ENCODE results near the gene ZFP62. TPM values are rescaled to one million over a fixed set of nuclear protein-coding genes. Genes with fewer than 3 reads are reported as not detected.

Gene ZFP62
- total RNA-seq, 1 experiment from 2014 or later: 30.7 TPM

DNA sequence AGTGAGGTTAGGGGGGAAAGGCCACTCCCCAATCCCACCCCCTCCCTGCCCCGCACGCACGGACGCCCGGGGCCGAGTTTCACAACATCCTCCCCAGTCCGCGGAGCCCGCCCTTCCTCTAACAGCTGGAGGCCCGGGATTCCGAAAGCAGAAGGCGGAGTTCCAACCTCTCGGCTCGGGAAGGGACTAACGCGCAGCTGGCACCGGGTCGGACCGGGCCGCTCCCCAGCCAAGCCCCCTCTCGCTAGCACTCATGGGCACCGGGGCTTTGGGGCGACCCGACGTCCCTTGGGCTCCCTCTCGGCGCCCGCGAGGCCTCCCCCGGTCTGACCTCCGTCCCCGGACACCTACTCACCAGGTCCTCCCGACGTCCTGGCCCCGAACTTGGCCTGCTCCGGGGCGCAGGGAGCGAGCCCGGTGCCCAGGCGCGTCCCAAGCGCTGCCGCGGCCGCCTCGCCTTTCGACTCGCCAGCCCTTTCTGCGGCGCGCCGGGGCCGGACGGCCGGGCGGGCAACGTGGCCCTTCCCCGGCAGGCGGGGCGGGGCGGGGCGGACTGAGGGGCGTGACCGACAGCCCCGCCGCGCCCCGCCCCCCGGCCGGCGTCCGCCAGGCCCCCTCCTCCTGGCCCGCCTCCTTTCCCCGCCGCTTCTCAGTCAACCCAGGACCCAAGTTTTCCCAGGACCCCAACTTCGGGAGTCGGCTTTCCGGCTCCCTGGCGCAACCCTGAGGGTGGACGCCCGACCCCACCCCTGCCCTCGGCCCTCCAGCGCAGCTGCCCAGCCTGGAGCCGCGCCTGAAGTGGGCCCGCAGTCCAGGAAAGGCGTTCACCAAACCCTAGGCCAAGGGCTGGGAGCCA lies 58.5 kb downstream of the ZFP62 start, which contains the start of gene MGAT1:
TSS of gene MGAT1 (minus strand) at position 482 of the 856 bp plus-strand sequence. CDS start 9,835 bp downstream, outside the sequence.
- intact Hi-C loops (cut with micrococcal nuclease): no loop called here
- ATAC-seq (peak; percentile 88), DNase-seq (ENCODE audit: low read depth, low spot score) (no peak)
- POLR2A ChIA-PET: interaction anchor here (1.1 kb wide), 1 partner anchor 16 kb away, joined by 4 read pairs; no protein-coding TSS in a partner anchor
- no peak within 1 kb of the TSS for H2AFZ ChIP-seq (ENCODE audit: low read depth, low read length, poor library complexity, severe bottlenecking)
- peaks cover 10% of the 10 kb centered on the region; the same call in 1 of the 2 replicates for H4K20me1 ChIP-seq (ENCODE audit: insufficient read depth)
- H3K27me3 ChIP-seq (ENCODE audit: insufficient read depth, low read length): no peaks in the 10 kb centered on the region
- RAD21 ChIA-PET (ENCODE audit: low non-redundant PET in 1 of 2, low total read pairs in 2 of 2, uncharacterized antibody in 2 of 2, unreplicated experiment in 2 of 2): no interaction called here
- H3K9ac ChIP-seq (ENCODE audit: low read length): peak within 1 kb of the TSS; percentile 89
- BruUV-seq (replicated peaks): no TSS peak
- H3K4me1 ChIP-seq (ENCODE audit: control insufficient read depth in 1 of 2, insufficient read depth in 2 of 2, low read length in 2 of 2): peaks cover 5 to 40% of the 10 kb centered on the region in 2 experiments; a peak in 3 of 4 replicates
- peak within 1 kb of the TSS; percentile 88 to 89 for H3K4me3 ChIP-seq (replicated peaks in 1 of 2; ENCODE audit: low read depth in 1 of 2, low read length in 2 of 2)
- TF ChIP-seq YY1 (IDR thresholded peaks at IDR 0.05; ENCODE audit: extremely low read depth, insufficient replicate concordance, low read depth, low read length): peak; percentile 8
- TF ChIP-seq ELF1 (IDR thresholded peaks at IDR 0.05; ENCODE audit: borderline replicate concordance, low read depth): no peak
- TF ChIP-seq POLR2A (IDR thresholded peaks at IDR 0.05; ENCODE audit: borderline replicate concordance, extremely low read depth, insufficient read depth, insufficient read length): peak; percentile 88
- peak; percentile 65 for TF ChIP-seq ZFX (IDR thresholded peaks at IDR 0.05)
- TF ChIP-seq SRF (IDR thresholded peaks at IDR 0.05; ENCODE audit: low read depth): no peak
- TF ChIP-seq EZH2 (IDR thresholded peaks at IDR 0.05): no peak
- peak; percentile 93 for TF ChIP-seq POLR2AphosphoS5 (IDR thresholded peaks at IDR 0.05; ENCODE audit: low read depth, low read length)
- H3K36me3 ChIP-seq (ENCODE audit: control insufficient read depth in 1 of 2, insufficient read depth in 2 of 2, low read length in 2 of 2): peaks cover 0 to 15% of the 10 kb centered on the region in 2 experiments; a peak in 2 of 4 replicates
- H3K79me2 ChIP-seq (ENCODE audit: insufficient read depth, low read length): peaks cover 55% of the 10 kb centered on the region
- H3K9me2 ChIP-seq (ENCODE audit: insufficient read depth): no peaks in the 10 kb centered on the region
- H3K4me2 ChIP-seq (ENCODE audit: low read length): peak within 1 kb of the TSS; percentile 72
- H3K27ac ChIP-seq (ENCODE audit: low read depth, low read length): peak within 1 kb of the TSS; percentile 79
- no peaks in the 10 kb centered on the region for H3K9me3 ChIP-seq (ENCODE audit: control insufficient read depth in 1 of 2, insufficient read depth in 1 of 2, low read depth in 1 of 2, low read length in 2 of 2)
- CTCF ChIA-PET: interaction anchor here (0.6 kb wide), 1 partner anchor 8 kb away, joined by 3 read pairs; no protein-coding TSS in a partner anchor
